GM06990 (cell line): Measurements from ENCODE around the gene OCA2.

ENCODE experiments used
- DNase-seq: peaks from one replicate; pipeline ENCODE4 v3.0.0-alpha.2; 2011; ENCODE audit not compliant: insufficient read length; ENCODE audit errors: extremely low read depth
- H3K27me3 ChIP-seq: replicated peaks from 2 replicates; pipeline ENCODE4 v1.6.0; 2011; ENCODE audit warnings: low read length; ENCODE audit not compliant: control insufficient read depth, insufficient read depth
- H3K36me3 ChIP-seq: 2 replicates; pipeline ENCODE4 v1.5.1; 2011; ENCODE audit warnings: low read length; ENCODE audit not compliant: control insufficient read depth, insufficient read depth
- H3K4me3 ChIP-seq: replicated peaks from 2 replicates; pipeline ENCODE4 v1.5.1; 2011; ENCODE audit warnings: low read depth, mild to moderate bottlenecking, control low read depth, low read length
- TF ChIP-seq, protein P1 (sequence below): IDR thresholded peaks from 2 replicates; pipeline ENCODE4 v1.5.1; 2011; ENCODE audit warnings: low read length, control low read depth, mild to moderate bottlenecking, inconsistent platforms; ENCODE audit not compliant: insufficient read depth, poor library complexity, severe bottlenecking

Gene OCA2

DNA sequence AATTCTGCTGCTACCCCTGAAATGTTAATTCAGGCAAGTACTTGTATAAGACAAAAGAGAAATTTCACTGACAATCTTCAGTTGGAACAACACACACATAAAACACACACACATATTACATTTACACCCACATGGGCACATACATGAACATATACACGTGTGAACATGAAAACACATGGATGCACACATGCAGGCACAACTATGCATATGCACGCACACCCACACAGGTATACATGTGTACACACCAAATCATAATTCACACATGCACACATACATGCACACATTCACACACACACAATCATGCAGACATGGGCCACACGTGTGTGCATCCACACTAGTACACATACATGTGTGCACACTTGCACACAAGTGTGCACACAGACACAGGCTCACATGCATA, 277.8 kb downstream of the OCA2 start:
- DNase-seq = no peak
- TF ChIP-seq, protein P1, sequence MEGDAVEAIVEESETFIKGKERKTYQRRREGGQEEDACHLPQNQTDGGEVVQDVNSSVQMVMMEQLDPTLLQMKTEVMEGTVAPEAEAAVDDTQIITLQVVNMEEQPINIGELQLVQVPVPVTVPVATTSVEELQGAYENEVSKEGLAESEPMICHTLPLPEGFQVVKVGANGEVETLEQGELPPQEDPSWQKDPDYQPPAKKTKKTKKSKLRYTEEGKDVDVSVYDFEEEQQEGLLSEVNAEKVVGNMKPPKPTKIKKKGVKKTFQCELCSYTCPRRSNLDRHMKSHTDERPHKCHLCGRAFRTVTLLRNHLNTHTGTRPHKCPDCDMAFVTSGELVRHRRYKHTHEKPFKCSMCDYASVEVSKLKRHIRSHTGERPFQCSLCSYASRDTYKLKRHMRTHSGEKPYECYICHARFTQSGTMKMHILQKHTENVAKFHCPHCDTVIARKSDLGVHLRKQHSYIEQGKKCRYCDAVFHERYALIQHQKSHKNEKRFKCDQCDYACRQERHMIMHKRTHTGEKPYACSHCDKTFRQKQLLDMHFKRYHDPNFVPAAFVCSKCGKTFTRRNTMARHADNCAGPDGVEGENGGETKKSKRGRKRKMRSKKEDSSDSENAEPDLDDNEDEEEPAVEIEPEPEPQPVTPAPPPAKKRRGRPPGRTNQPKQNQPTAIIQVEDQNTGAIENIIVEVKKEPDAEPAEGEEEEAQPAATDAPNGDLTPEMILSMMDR = no peak
- Histone ChIP-seq H3K4me3 (no peak overlapping the region), H3K27me3 (no peaks in the 10 kb centered on the region), H3K36me3 (no peaks in the 10 kb centered on the region)

- no peak overlapping the region for H3K4me3 ChIP-seq
- no peak for DNase-seq
- H3K27me3 ChIP-seq = no peaks in the 10 kb centered on the region
- TF ChIP-seq, protein P1 = no peak
- H3K36me3 ChIP-seq = no peaks in the 10 kb centered on the region
Measured at GRCh38 chr15:27820722-27821121, 278.4 kb downstream of the OCA2 start.

- TF ChIP-seq, protein P1 = no peak
Measured at GRCh38 chr15:27820232-27820631, 278.9 kb downstream of the OCA2 start.

DNA sequence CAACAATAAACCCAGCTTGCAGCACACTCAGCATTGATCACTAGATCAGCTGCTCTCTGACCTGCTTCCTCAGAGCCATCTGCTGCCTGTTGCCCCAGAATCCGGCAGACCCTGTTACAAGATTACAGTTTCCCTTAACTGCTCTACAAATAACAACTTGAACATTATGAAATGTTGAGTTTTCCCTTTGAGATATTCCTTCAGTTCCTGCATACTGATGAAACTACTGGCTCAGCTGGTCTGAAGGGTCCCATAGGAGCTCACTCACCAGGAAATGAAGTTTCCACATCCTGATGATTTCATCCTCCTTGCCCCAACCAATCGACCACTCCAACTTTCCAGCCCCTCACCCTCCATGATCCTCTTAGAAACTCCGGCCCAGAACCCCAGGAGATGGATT, 281.9 kb downstream of the OCA2 start:
- no peak overlapping the region for H3K4me3 ChIP-seq
- H3K36me3 ChIP-seq = no peaks in the 10 kb centered on the region
- TF ChIP-seq, protein P1 = no peak
- no peak for DNase-seq
- H3K27me3 ChIP-seq = no peaks in the 10 kb centered on the region

More at GRCh38 chr15:27820232-27820631, 278.9 kb downstream of the OCA2 start:
- no peaks in the 10 kb centered on the region for H3K27me3 ChIP-seq
- DNase-seq = no peak
- no peaks in the 10 kb centered on the region for H3K36me3 ChIP-seq
- no peak overlapping the region for H3K4me3 ChIP-seq

DNA sequence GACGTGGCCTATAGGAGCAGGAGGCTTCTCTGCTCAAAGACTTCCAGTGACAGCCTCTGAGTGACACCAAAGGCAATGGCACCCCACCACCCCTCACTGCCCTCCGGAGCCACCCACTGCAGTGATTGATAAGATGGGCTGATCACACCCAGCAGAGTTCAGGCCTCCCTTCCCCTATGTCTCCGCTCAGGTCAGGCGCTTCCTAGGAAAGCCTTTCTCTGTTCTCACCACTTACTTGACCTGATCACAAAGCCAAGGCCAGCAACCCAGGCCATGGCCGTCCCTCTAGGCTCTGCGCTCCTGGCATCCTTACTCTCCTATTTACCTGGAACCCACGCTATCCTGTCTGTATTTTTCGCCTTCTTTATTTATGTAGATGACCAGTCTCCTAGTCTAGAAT, 282.3 kb downstream of the OCA2 start:
- Histone ChIP-seq H3K36me3 (no peaks in the 10 kb centered on the region), H3K4me3 (no peak overlapping the region), H3K27me3 (no peaks in the 10 kb centered on the region)
- TF ChIP-seq, protein P1 = no peak
- DNase-seq = no peak

GRCh38 chr15:27815035-27815434, 284.1 kb downstream of the OCA2 start:
- Histone ChIP-seq H3K27me3 (no peaks in the 10 kb centered on the region), H3K36me3 (no peaks in the 10 kb centered on the region), H3K4me3 (no peak overlapping the region)
- no peak for DNase-seq
- TF ChIP-seq, protein P1 = no peak
